Trophoblast cell (in vitro differentiated cells and primary cell): Measurements from ENCODE around the gene RNF130.

Experiments used
- DNase-seq, 2 donors: peaks; one replicate each; pipeline ENCODE4 v3.0.0-alpha.2; 2016
- H2AFZ ChIP-seq: 2 replicates; pipeline ENCODE4 v1.6.1; 2013; ENCODE audit warnings: low read length, moderate library complexity, mild to moderate bottlenecking; ENCODE audit not compliant: insufficient read depth, poor library complexity
- H2AK5ac ChIP-seq: 2 replicates; pipeline ENCODE4 v1.6.1; 2013; ENCODE audit warnings: mild to moderate bottlenecking, low read length
- H2BK120ac ChIP-seq: 2 replicates; pipeline ENCODE4 v1.6.1; 2013; ENCODE audit warnings: low read length, mild to moderate bottlenecking, moderate library complexity; ENCODE audit not compliant: insufficient read depth, poor library complexity
- H2BK12ac ChIP-seq: 2 replicates; pipeline ENCODE4 v1.6.1; 2013; ENCODE audit warnings: mild to moderate bottlenecking, low read length, moderate library complexity
- H2BK5ac ChIP-seq: 2 replicates; pipeline ENCODE4 v1.6.1; 2013; ENCODE audit warnings: low read length, low read depth, moderate library complexity, mild to moderate bottlenecking; ENCODE audit not compliant: poor library complexity
- H3K14ac ChIP-seq: 2 replicates; pipeline ENCODE4 v1.6.1; 2013; ENCODE audit warnings: mild to moderate bottlenecking, low read length
- H3K18ac ChIP-seq: 2 replicates; pipeline ENCODE4 v1.6.1; 2013; ENCODE audit warnings: mild to moderate bottlenecking, low read length
- H3K23ac ChIP-seq: 2 replicates; pipeline ENCODE4 v1.6.1; 2013; ENCODE audit warnings: low read length
- H3K27ac ChIP-seq: 2 replicates; pipeline ENCODE4 v1.5.1; 2013; ENCODE audit warnings: low read depth, mild to moderate bottlenecking, inconsistent platforms, low read length, moderate library complexity
- H3K27me3 ChIP-seq: 2 replicates; pipeline ENCODE4 v1.6.1; 2013; ENCODE audit warnings: inconsistent platforms, mild to moderate bottlenecking, low read length, moderate library complexity; ENCODE audit not compliant: insufficient read depth
- H3K36me3 ChIP-seq, 2 experiments: 1 replicate in 1 of 2; 2 replicates in 1 of 2; pipeline ENCODE4 v1.6.1; 2013; ENCODE audit warnings: low read length in 2 of 2, mild to moderate bottlenecking in 2 of 2, moderate library complexity in 1 of 2; ENCODE audit not compliant: insufficient read depth in 2 of 2, control insufficient read depth in 1 of 2
- H3K4ac ChIP-seq: 2 replicates; pipeline ENCODE4 v1.6.1; 2013; ENCODE audit warnings: low read depth, mild to moderate bottlenecking, low read length, moderate library complexity
- H3K4me1 ChIP-seq, 2 experiments: 1 replicate in 1 of 2; 2 replicates in 1 of 2; pipeline ENCODE4 v1.6.1; 2013; ENCODE audit warnings: low read length in 2 of 2, mild to moderate bottlenecking in 2 of 2, moderate library complexity in 1 of 2; ENCODE audit not compliant: insufficient read depth in 2 of 2, control insufficient read depth in 1 of 2
- H3K4me2 ChIP-seq: 2 replicates; pipeline ENCODE4 v1.6.1; 2013; ENCODE audit warnings: inconsistent platforms, mild to moderate bottlenecking, low read length, moderate library complexity
- H3K4me3 ChIP-seq: 2 replicates; pipeline ENCODE4 v1.5.1; 2013; ENCODE audit warnings: mild to moderate bottlenecking, low read depth, low read length, inconsistent platforms
- H3K79me1 ChIP-seq: one replicate; pipeline ENCODE4 v1.6.1; 2013; ENCODE audit warnings: low read length
- H3K79me2 ChIP-seq: 2 replicates; pipeline ENCODE4 v1.6.1; 2013; ENCODE audit warnings: low read length, mild to moderate bottlenecking; ENCODE audit not compliant: control insufficient read depth, insufficient read depth, poor library complexity
- H3K9ac ChIP-seq: 2 replicates; pipeline ENCODE4 v1.6.1; 2013; ENCODE audit warnings: mild to moderate bottlenecking, low read length
- H3K9me3 ChIP-seq: 2 replicates; pipeline ENCODE4 v1.6.1; 2013; ENCODE audit warnings: low read depth, mild to moderate bottlenecking, control low read depth, inconsistent platforms, low read length; ENCODE audit not compliant: insufficient read depth
- H4K12ac ChIP-seq: 2 replicates; pipeline ENCODE4 v1.6.1; 2013; ENCODE audit warnings: low read depth, mild to moderate bottlenecking, low read length, moderate library complexity
- H4K8ac ChIP-seq: 2 replicates; pipeline ENCODE4 v1.6.1; 2013; ENCODE audit warnings: low read depth, mild to moderate bottlenecking, low read length, moderate library complexity
- H4K91ac ChIP-seq: one replicate; pipeline ENCODE4 v1.6.1; 2013; ENCODE audit warnings: low read depth, mild to moderate bottlenecking, low read length, moderate library complexity
- WGBS: extraction: QIAGEN DNeasy Blood & Tissue Kit; methylation state at CpG from one replicate; pipeline ENCODE4 v1.1.7; 2013; ENCODE audit warnings: missing lambda C conversion rate; ENCODE audit not compliant: insufficient read length, insufficient coverage; ENCODE audit errors: extremely low coverage; 5-methylcytosine and 5-hydroxymethylcytosine counted together

The RNF130 gene

GRCh38 chr5:180060192-180060591, 11.4 kb downstream of the RNF130 start:
- no peaks in the 10 kb centered on the region for H3K9me3 ChIP-seq
- H2AK5ac ChIP-seq = no peak overlapping the region
- H3K4me3 ChIP-seq = no peak overlapping the region
- no peak overlapping the region for H2BK12ac ChIP-seq
- no peak overlapping the region for H4K12ac ChIP-seq
- H4K91ac ChIP-seq = no peak overlapping the region
- no peak overlapping the region for H2AFZ ChIP-seq
- H3K36me3 ChIP-seq = no peaks in the 10 kb centered on the region
- no peak for DNase-seq
- H3K14ac ChIP-seq = no peak overlapping the region
- H3K23ac ChIP-seq = no peak overlapping the region
- H2BK120ac ChIP-seq = no peak overlapping the region
- H3K4me1 ChIP-seq = peaks cover 5% of the 10 kb centered on the region in 2 experiments
- no peaks in the 10 kb centered on the region for H3K79me2 ChIP-seq
- no peak overlapping the region for H2BK5ac ChIP-seq
- no peak overlapping the region for H3K27ac ChIP-seq
- no peaks in the 10 kb centered on the region for H3K27me3 ChIP-seq
- H3K79me1 ChIP-seq = no peaks in the 10 kb centered on the region
- H3K9ac ChIP-seq = no peak overlapping the region
- H3K18ac ChIP-seq = no peak overlapping the region
- no peak overlapping the region for H3K4me2 ChIP-seq
- no peak overlapping the region for H4K8ac ChIP-seq
- no peak overlapping the region for H3K4ac ChIP-seq
- WGBS = no CpG with 5 or more reads among the region's 7 CpGs

DNA sequence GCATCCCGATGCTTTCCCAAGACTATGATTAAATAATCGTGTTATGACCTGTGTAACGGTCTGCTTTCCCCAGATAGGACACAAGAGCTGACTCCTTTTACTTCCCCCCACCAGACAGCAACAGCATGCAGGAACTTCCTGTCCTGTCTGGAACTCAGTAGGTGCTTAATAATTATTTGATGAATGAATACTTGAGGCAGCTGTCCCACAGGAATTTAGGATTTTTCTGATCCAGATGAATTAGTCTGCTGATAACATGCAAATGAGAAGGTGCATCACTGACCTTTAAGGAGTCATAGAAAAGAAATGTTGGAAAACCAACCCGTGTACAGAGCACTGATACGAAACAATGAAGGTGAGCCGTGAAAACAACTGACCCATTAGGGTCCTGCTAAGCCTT, 12.2 kb downstream of the RNF130 start:
- H3K27me3 ChIP-seq = no peaks in the 10 kb centered on the region
- H2BK5ac ChIP-seq = no peak overlapping the region
- no peaks in the 10 kb centered on the region for H3K79me2 ChIP-seq
- no peak overlapping the region for H3K4me3 ChIP-seq
- H3K4me2 ChIP-seq = no peak overlapping the region
- H2AFZ ChIP-seq = no peak overlapping the region
- no peak overlapping the region for H3K4ac ChIP-seq
- H4K12ac ChIP-seq = no peak overlapping the region
- WGBS = no CpG with 5 or more reads among the region's 6 CpGs
- peaks cover 5% of the 10 kb centered on the region in 2 experiments for H3K4me1 ChIP-seq
- H3K9me3 ChIP-seq = no peaks in the 10 kb centered on the region
- H4K91ac ChIP-seq = no peak overlapping the region
- H2BK120ac ChIP-seq = no peak overlapping the region
- H2BK12ac ChIP-seq = no peak overlapping the region
- no peaks in the 10 kb centered on the region for H3K36me3 ChIP-seq
- no peak overlapping the region for H3K14ac ChIP-seq
- H3K27ac ChIP-seq = no peak overlapping the region
- DNase-seq = peak in 1 of 2 donors; percentile 6
- no peak overlapping the region for H3K23ac ChIP-seq
- H3K79me1 ChIP-seq = no peaks in the 10 kb centered on the region
- no peak overlapping the region for H2AK5ac ChIP-seq
- H3K9ac ChIP-seq = no peak overlapping the region
- H3K18ac ChIP-seq = no peak overlapping the region
- no peak overlapping the region for H4K8ac ChIP-seq

DNA sequence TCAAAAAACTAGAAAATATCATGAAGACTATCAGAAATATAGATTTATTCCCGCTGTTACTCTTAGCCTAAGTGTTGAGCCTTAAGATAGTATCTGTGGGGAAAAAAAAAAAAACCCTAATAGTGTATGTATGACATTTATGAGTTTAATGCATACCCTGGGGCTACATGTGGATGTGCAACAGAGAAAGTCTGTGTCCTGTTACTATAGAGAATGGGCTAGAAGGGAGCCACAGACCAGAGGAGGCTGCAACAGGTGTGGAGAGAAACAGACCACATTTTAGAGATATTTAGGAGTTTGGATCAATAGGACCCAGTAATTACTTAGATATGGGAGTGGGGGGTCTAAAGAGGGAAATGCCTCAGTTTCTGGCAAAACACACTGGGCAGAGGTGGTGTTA, 15.4 kb downstream of the RNF130 start:
- DNase-seq = no peak
- Histone ChIP-seq H4K8ac (no peak overlapping the region), H3K79me2 (no peaks in the 10 kb centered on the region), H3K27ac (no peak overlapping the region), H3K4me3 (no peak overlapping the region), H3K18ac (no peak overlapping the region), H3K4me2 (no peak overlapping the region), H2BK5ac (no peak overlapping the region), H4K12ac (no peak overlapping the region), H3K14ac (no peak overlapping the region), H3K9ac (no peak overlapping the region), H2BK120ac (no peak overlapping the region), H2AK5ac (no peak overlapping the region), H3K27me3 (no peaks in the 10 kb centered on the region), H2AFZ (no peak overlapping the region), H2BK12ac (no peak overlapping the region), H4K91ac (no peak overlapping the region), H3K79me1 (no peaks in the 10 kb centered on the region), H3K23ac (no peak overlapping the region), H3K4ac (no peak overlapping the region), H3K36me3 (no peaks in the 10 kb centered on the region), H3K9me3 (no peaks in the 10 kb centered on the region), H3K4me1 (peaks cover 5% of the 10 kb centered on the region in 2 experiments)
- no CpG with 5 or more reads among the region's 1 CpG for WGBS

- Histone ChIP-seq H2AK5ac (no peak overlapping the region), H3K27ac (no peak overlapping the region), H3K9me3 (no peaks in the 10 kb centered on the region), H4K91ac (no peak overlapping the region), H3K4me3 (no peak overlapping the region), H4K12ac (no peak overlapping the region), H4K8ac (no peak overlapping the region), H3K9ac (no peak overlapping the region), H2BK120ac (no peak overlapping the region), H2BK5ac (no peak overlapping the region), H3K4me1 (peaks cover 5% of the 10 kb centered on the region in 2 experiments), H2AFZ (no peak overlapping the region), H3K36me3 (no peaks in the 10 kb centered on the region), H2BK12ac (no peak overlapping the region), H3K4ac (no peak overlapping the region), H3K14ac (no peak overlapping the region), H3K27me3 (no peaks in the 10 kb centered on the region), H3K4me2 (no peak overlapping the region), H3K79me2 (no peaks in the 10 kb centered on the region), H3K79me1 (no peaks in the 10 kb centered on the region), H3K23ac (no peak overlapping the region), H3K18ac (no peak overlapping the region)
- WGBS = no CpG with 5 or more reads among the region's 6 CpGs
- DNase-seq = no peak
Observed at GRCh38 chr5:180054226-180054625, 17.3 kb downstream of the RNF130 start.
